Astrocyte (in vitro differentiated cells and primary cell): ENCODE measurements around the gene SPAG6.

Experiments
- CTCF ChIP-seq: IDR thresholded peaks from 2 replicates; pipeline ENCODE4 v1.5.1; 2011; ENCODE audit warnings: low read depth, mild to moderate bottlenecking, inconsistent platforms, low read length, moderate library complexity; ENCODE audit not compliant: insufficient read depth
- EZH2 ChIP-seq: IDR thresholded peaks from 2 replicates; pipeline ENCODE4 v1.6.1; 2012; ENCODE audit warnings: mild to moderate bottlenecking, low read length, inconsistent platforms; ENCODE audit not compliant: insufficient read depth

GRCh38 chr10:22417736-22418268 is 72.5 kb downstream of the SPAG6 start:
- TF ChIP-seq CTCF: no peak
- TF ChIP-seq EZH2: no peak
